AG09309 (cell line): ENCODE results near the gene GSAP.
"Not testable (repeated sequence)": the region's sequence is repeated elsewhere in the genome, so short reads cannot be mapped to it uniquely, and the experiment has no call there.

Experiments used
- DNase-seq: peaks from one replicate; pipeline ENCODE4 v3.0.0-alpha.2; 2010; ENCODE audit warnings: low read depth
- H3K4me3 ChIP-seq: 2 replicates; pipeline ENCODE4 v1.5.1; 2011; ENCODE audit warnings: mild to moderate bottlenecking, low read depth, low read length, moderate library complexity; ENCODE audit not compliant: control insufficient read depth
- TF ChIP-seq, protein P1 (sequence below): IDR thresholded peaks from 2 replicates; pipeline ENCODE4 v1.5.1; 2011; ENCODE audit warnings: mild to moderate bottlenecking, low read depth, low read length, inconsistent platforms; ENCODE audit not compliant: insufficient read depth, control insufficient read depth; ENCODE audit errors: missing control alignments

GSAP gene

DNA sequence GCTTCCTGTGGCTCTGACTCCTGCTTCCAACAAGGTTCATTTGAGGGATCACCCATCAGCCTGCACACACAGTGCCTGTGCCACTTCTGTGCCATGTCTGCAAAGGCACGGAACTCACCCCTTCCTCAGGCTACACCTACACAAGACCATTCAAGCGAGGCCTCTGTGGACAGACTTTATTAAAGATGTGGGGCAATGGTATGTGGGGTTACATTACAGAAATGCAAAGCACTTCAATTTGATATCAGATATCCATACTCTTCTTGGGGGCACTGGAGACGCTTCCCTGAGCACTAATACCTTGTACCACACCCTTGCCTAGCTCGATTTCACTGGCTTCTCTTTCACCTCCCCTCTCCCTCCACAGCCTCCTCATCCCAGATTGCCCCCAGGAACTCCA is 132.1 kb downstream of the GSAP start:
- no peak for DNase-seq
- TF ChIP-seq, protein P1, sequence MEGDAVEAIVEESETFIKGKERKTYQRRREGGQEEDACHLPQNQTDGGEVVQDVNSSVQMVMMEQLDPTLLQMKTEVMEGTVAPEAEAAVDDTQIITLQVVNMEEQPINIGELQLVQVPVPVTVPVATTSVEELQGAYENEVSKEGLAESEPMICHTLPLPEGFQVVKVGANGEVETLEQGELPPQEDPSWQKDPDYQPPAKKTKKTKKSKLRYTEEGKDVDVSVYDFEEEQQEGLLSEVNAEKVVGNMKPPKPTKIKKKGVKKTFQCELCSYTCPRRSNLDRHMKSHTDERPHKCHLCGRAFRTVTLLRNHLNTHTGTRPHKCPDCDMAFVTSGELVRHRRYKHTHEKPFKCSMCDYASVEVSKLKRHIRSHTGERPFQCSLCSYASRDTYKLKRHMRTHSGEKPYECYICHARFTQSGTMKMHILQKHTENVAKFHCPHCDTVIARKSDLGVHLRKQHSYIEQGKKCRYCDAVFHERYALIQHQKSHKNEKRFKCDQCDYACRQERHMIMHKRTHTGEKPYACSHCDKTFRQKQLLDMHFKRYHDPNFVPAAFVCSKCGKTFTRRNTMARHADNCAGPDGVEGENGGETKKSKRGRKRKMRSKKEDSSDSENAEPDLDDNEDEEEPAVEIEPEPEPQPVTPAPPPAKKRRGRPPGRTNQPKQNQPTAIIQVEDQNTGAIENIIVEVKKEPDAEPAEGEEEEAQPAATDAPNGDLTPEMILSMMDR = no peak
- no peak overlapping the region for H3K4me3 ChIP-seq

DNA sequence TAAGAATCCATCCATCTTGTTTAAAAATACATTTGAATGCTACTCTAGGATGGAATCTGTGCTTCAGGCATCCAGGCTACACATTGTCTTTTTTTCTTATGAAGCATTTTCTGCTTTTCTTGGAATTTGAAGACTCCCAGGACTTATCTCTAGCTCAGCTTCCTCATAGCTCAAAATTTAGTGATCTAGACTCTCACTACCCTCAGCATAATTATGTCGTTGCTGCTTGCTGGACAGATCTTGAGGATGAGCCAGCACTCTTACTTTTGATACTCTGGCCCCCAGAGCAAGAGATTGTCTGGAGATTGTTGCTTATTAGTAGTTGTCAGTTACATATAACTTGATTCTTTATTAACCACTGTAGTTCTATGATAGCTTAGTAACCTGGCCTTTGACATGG is 133.3 kb downstream of the GSAP start:
- TF ChIP-seq, protein P1 = no peak
- no peak overlapping the region for H3K4me3 ChIP-seq
- no peak for DNase-seq

DNA sequence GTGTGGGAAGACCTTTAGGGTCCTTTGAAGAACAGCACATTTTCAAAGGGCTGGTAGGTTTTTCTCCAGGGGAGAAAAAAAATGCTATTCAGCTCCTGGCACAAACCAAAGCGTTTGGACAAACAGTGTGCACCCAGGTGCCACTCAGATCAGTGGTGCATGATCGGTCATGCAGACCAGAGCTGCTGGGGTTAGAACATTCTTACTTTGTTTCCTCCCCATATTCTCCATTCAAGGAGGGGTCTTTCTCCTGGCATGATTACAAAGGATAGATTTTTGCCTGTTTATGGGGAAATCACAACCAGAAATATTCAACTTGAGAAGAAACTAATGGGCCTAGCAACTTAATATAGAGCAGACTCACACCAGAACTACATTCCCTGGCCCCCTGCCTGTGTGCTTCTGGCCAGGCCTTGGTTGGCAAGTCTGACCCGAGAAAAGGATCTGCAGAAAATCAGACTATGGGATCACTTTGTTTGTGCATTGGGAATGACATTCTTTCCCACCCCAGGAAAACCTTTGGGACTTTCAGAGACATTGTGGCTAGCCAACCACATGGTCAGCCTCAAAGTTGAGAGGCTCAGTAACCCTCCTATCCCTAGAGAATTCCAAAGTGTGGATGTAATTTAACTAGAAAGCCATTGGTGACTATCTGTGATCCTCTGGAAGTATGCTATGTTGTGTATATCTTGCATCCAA is 134.2 kb downstream of the GSAP start:
- H3K4me3 ChIP-seq = no peak overlapping the region
- no peak for DNase-seq
- TF ChIP-seq, protein P1 = no peak

DNA sequence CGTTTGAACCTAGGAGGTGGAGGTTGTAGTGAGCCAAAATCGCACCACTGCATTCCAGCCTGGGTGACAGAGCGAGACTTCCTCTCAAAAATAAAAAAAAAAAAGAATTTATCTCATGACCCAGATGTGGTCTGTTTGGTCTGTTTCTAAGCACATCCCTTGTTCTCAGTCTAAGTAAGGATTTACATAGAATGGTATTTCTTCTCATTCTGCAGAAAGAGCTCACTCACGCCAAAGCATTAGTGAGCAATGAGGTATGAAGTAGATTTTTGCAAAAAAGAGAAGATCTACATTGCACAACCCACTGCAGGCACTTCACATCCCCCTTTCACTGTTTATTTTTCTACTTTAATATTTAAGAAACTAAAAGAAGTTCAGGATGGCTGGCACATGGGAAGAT is 140.0 kb downstream of the GSAP start:
- DNase-seq = no peak
- H3K4me3 ChIP-seq = no peak overlapping the region
- TF ChIP-seq, protein P1 = no peak

DNA sequence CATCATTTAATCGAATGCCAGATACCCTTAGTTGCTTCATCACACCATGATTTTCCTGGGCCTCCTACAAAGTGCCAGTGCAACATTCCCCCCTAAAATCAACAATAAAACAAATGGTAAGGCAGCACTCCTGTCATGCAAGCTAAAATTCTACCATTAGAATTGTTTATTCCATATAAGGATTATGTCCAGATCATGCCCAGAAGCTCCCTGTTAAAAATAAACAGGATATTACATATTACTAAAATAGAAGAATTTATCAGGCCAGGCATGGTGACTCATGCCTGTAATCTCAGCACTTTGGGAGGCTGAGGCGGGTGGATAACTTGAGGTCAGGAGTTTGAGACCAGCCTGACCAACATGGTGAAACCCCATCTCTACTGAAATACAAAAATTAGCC is 140.5 kb downstream of the GSAP start:
- DNase-seq = peak; percentile 25

DNA sequence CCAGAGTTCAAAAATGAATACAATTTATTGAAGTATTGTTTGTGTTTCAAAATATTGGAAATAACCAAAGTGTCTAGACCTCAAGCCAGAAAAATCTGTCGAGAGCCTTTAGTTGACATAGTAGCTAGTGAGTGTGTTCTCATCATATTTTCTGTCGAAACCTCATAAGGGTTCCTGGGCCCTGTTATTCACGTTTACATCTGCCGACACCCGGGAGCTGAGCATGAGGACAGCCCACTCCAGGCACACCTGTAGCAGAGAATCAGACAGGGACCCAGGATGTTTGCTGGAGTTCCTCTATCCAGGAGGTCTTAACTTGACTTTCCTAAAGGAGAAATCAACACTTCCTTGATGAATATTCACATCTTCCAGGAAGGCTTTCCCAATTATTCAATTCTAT is 144.4 kb downstream of the GSAP start:
- TF ChIP-seq, protein P1 = no peak
- no peak for DNase-seq

More for the DNA sequence above, 140.5 kb downstream of the GSAP start:
- H3K4me3 ChIP-seq = not testable (repeated sequence)

DNA sequence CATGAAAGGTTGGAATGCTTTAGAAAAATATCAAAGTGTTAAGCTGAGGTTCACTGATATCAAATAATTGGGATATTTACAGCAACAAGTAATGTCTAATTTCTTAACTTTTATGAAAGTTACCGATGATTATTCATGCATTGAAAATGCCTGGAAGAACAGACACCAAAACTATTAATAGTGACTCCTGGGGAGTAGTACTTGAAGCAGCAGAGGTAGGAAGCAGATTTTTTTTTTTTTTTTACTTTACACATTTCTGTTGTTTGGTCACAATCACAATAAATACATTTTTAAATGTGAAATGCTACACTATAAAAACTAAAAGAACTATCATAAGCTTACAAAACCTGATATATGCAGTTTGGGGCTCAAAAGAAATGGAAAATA is 146.1 kb downstream of the GSAP start:
- H3K4me3 ChIP-seq = no peak overlapping the region
- DNase-seq = no peak
- TF ChIP-seq, protein P1 = no peak

More for the DNA sequence above, 144.4 kb downstream of the GSAP start:
- no peak overlapping the region for H3K4me3 ChIP-seq
